Glomerular visceral epithelial cell (primary cell): ENCODE measurements around the gene TGFBR1.
A peak's percentile ranks its signal among the peaks of the same experiment; 100 is the strongest.

Source experiments
- DNase-seq: peaks from one replicate; pipeline ENCODE4 v3.0.0-alpha.2; 2016; ENCODE audit errors: extremely low spot score

The TGFBR1 gene

GRCh38 chr9:99169982-99170761 lies 65.3 kb downstream of the TGFBR1 start:
- no peak for DNase-seq

- DNase-seq: no peak
These were observed 66.6 kb downstream of the TGFBR1 start for GRCh38 chr9:99171225-99172123.

GRCh38 chr9:99172124-99173091 lies 67.5 kb downstream of the TGFBR1 start:
- DNase-seq: peak; percentile 79

- DNase-seq: no peak
These were observed 68.9 kb downstream of the TGFBR1 start for GRCh38 chr9:99173570-99174504.

- peak; percentile 44 for DNase-seq
These were observed 71.7 kb downstream of the TGFBR1 start for GRCh38 chr9:99176527-99177013.

GRCh38 chr9:99177576-99178366 lies 72.9 kb downstream of the TGFBR1 start:
- no peak for DNase-seq

GRCh38 chr9:99178912-99179872 lies 74.3 kb downstream of the TGFBR1 start:
- DNase-seq: no peak

GRCh38 chr9:99180199-99180598 lies 75.3 kb downstream of the TGFBR1 start:
- no peak for DNase-seq

GRCh38 chr9:99180662-99181061 lies 75.7 kb downstream of the TGFBR1 start:
- no peak for DNase-seq

GRCh38 chr9:99181206-99181605 lies 76.3 kb downstream of the TGFBR1 start:
- DNase-seq: peak; percentile 28

- DNase-seq: peak; percentile 93
These were observed 76.7 kb downstream of the TGFBR1 start for GRCh38 chr9:99181621-99182020.

- DNase-seq: no peak
These were observed 77.4 kb downstream of the TGFBR1 start for GRCh38 chr9:99182356-99182755.

- DNase-seq: no peak
These were observed 78.7 kb downstream of the TGFBR1 start for GRCh38 chr9:99183616-99184015.

- no peak for DNase-seq
These were observed 79.2 kb downstream of the TGFBR1 start for GRCh38 chr9:99184110-99184474.

GRCh38 chr9:99184475-99185347 lies 79.8 kb downstream of the TGFBR1 start:
- peak; percentile 98 for DNase-seq

GRCh38 chr9:99185348-99185632 lies 80.4 kb downstream of the TGFBR1 start:
- no peak for DNase-seq

GRCh38 chr9:99185934-99186333 lies 81.0 kb downstream of the TGFBR1 start:
- no peak for DNase-seq

- no peak for DNase-seq
These were observed 82.4 kb downstream of the TGFBR1 start for GRCh38 chr9:99187311-99187710.
